DMS 273 (cell line): ENCODE measurements around the gene PLA2G4C.
A peak's percentile ranks its signal among the peaks of the same experiment; 100 is the strongest.

ENCODE experiments used
- DNase-seq: peaks from one replicate; lab custom pipeline; 2025; ENCODE audit not compliant: unreplicated experiment; lab: John Stamatoyannopoulos, UW

PLA2G4C gene

DNA sequence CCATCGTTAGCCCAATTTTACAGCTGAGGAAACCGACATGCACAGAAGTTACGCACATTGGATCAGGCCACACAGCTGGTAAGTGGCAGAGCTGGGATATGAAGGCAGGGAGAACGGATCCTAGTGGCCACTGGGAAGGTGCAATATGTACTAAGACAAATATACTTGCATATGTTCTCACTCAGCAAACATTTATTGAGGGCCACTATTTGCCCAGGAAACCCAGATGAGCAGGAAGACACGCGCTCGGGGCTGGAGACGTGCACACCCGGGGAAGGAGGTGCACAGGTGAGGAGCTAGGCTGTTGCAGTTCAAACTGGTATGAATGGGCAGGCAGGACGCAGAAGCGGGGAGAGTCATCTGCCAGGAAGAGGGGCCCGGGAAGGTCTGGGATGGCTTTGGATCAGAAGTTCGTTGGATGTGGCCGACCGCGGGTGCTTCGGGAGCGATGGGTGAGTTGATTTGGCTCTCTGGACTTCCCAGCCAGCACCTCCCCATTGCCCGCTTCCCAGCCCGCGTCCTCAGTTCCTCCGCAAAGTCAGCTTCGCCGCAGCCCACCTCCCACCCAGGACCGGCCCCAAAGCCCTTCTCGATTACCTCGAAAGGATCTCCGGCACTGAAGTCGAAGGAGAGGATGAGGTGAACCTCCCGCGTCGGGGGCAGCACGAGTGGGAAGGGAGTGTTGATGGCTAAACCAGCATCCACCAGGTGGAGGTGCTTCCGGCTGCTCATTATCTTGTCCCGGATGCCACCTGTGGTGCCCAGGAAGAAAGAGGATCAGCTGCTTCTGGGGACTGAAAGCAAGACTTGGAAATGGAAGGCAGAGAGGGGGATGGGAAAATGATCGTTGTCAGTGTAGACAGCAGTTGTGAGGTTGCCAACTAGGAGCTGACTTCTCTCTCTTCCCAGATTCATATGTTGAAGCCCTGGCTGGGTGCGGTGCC is 48.9 kb downstream of the PLA2G4C start:
- no peak for DNase-seq

DNA sequence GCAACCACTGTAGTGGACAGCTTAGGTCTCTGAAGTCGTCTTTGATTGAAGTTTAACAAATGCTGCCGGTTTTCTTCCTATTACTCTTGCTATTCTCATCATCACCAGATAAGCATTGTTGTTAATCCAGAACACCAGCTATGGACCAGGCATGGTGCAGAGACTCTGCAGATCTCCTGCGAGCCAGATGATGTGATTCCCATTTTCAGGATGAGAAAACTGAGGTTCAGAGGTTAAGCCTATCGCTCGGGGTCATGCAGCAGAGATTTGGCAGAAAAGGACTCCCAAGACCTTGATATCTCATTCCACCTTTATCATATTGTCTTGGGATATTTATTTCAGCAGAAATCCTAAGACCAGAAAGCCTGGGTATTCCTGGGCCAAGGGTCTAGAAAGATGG is 50.2 kb downstream of the PLA2G4C start:
- no peak for DNase-seq

DNA sequence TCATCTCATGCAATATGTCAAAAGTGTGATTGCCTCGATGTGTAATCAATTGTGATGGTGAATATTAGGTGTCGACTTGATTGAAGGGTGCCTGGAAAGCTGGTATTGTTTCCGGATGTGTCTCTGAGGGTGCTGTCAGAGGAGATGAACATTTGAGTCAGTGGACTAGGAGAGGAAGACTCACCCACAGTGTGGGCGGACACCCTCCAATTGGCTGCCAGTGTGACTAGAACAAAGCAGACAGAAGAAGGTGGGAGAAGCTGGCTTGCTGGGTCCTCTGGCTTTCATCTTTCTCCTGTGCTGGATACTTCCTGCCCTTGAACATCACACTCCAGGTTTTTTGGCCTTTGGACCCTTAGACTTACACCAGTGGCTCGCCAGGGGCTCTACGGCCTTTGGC is 51.3 kb downstream of the PLA2G4C start:
- no peak for DNase-seq

- DNase-seq = no peak
These were observed 56.8 kb downstream of the PLA2G4C start for GRCh38 chr19:48053856-48054255.

DNA sequence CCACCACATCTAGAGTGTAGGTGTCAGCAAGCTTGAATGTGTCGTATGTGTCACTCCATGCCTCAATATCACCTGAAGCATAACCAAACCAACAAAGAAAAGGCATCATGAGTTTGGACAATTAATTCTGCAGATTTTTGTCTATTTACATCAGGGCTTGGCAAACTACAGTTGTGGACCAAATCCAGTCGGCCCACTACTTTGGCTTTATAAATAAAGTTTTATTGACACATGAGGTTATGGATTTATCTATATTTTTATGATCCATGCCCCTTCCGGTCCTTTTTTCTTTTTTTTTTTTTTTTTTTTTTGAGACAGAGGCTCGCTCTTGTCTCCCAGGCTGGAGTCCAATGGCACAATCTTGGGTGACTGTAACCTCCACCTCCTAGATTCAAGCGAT is 57.5 kb downstream of the PLA2G4C start:
- DNase-seq = no peak

DNA sequence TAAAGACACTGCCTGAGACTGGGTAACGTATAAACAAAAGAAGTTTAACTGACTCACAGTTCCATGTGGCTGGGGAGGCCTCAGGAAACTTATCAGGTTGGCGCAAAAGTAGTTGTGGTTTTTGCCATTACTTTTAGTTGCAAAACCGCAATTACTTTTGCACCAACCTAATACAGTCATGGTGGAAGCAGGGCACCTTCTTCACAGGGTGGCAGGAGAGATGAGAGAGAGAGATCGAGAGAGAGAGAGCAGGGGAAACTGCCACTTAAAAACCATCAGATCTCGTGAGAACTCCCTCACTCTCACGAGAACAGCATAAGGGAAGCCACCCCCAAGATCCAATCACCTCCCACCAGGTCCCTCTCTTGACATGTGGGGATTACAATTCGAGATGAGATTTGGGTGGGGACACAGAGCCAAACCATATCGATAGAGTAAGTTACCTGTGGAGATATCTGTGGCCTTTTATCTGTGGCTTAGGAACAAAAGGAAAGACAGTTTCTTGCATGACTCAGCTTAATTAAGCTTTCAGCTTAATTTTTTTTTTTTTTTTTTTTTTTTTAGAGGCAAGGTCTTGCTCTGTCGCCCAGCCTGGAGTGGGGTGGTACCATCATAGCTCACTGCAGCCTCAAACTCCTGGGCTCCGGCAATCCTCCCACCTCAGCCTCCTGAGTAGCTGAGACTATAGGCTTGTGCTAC is 59.1 kb downstream of the PLA2G4C start:
- DNase-seq = no peak

DNA sequence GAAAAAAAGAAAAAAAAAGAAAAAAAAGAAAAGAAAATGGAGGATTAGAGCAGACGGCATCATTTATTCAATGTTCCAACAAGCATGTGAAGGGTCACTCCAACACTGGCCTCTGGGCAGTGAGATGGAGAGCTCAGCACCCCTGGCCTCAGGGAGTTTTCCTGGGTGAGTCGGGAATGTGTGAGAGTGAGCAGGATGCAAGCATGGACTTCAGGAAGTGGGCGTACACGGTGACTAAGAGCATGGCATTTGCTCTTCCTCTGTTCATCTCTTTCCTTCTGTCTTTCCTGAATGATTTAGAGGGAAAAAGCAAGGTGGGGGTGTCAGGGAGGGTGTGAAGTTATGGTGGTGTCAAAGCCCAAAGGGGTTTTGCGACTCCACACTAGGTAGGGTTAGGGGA is 66.1 kb downstream of the PLA2G4C start:
- DNase-seq = no peak

DNA sequence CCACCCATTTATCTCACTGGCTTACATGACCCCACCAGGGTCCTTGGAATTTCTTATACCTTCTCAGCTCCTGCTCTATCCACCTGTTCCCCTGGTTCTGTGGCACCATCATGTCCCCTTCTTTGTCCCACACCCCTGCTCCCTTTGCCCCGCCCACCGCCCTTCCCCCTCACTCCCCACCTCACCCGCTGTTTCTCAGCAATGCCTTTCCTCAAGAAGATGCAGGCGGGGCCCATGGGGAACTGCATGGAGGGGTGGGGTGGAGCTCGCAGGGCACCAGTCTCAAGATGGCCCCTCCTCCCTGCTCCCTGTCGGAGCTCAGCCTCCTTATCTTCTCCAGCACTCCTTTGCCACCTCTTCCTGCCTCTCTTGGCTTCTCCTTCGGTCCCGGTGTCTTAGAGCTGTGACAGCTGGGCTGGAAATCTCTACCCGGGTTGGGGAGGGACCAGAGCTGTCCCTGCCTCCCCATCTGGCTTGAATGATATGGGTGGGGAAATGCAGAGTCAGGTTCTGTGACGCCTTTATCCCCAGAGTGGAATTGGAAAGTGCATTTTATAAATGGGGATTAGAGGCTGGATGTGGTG is 66.8 kb downstream of the PLA2G4C start, which contains the start of gene CABP5:
TSS of gene CABP5 (minus strand) at position 405 of the 584 bp plus-strand sequence. CDS start at position 248, 157 bp downstream.
- DNase-seq = peak; percentile 26

GRCh38 chr19:48041877-48042580 is 68.6 kb downstream of the PLA2G4C start:
- no peak for DNase-seq

DNA sequence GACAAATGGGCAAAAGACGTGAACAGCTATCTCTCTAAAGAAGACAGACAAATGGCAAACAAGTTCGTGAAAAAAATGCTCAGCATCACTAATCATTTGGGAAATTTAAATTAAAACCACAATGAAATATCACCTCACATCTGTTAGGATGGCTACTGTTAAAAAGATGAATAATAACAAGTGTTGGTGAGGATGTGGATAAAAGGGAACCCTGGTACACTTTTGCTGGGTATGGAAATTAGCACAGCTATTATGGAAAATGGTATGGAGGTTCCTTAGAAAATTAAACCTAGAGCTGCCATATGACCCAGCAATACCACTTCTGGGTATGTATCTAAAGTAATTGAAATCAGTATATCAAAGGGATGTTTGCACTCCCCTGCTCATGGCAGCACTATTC is 73.9 kb downstream of the PLA2G4C start:
- DNase-seq = no peak

DNA sequence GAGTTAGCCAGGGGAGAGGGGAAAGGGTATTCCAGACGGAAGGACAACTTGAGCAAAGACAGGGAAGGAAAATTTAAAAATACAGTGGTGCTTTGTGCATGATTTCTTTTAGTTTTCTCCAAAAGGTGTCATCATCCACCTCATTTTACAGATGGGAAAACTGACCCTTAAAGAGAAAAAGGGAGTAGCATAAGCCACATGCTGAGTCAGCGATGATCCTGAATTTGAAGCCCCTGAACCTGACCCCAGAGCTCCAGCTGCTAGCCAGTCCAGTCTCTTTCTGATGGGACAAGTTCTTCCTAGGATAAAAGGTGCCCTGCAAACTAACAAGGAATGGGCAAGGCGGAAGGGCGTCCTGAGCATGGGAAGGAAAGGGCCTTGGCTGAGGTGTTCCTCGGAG is 77.0 kb downstream of the PLA2G4C start:
- DNase-seq = no peak

DNA sequence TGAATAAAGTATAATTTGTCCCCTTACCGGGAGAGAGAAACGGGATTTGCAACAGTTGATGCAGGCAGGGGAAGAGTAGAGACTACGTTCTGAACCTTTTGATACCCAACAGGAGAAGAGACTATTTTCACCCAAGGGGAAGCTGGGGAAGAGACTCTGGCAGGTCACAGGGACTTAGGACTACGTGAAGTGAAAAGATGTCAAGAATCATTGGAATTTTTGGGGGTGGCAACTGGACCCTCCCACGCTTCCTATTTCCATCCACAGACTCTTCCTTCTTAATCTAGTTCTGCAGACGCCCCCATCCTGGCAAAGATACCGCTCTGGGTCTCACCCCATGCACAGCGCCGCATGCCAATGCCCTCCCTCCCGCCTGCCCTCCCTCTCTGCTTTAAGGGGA is 80.5 kb downstream of the PLA2G4C start:
- no peak for DNase-seq

DNA sequence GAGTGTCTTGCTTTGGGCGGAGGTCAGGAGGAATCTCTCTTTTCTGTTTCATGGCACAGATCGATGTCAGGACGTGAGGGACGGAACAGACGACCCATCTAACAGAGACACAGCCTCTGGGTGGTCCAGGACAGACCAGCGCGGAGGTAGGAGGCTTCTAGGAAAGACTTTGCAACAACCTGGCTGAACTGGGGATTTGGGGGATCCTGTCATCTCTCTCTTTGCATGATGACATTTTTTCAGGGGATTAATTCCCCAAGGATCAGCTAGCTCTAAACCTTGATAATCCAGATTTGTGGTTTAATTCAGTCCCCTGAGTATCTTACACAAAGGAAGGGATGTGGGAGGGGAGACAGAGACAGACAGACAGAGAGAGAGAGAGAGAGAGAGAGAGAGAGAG is 81.2 kb downstream of the PLA2G4C start:
- no peak for DNase-seq

- DNase-seq = no peak
These were observed 85.1 kb downstream of the PLA2G4C start for GRCh38 chr19:48025480-48025879.

- DNase-seq = no peak
These were observed 87.1 kb downstream of the PLA2G4C start for GRCh38 chr19:48023518-48023917.

DNA sequence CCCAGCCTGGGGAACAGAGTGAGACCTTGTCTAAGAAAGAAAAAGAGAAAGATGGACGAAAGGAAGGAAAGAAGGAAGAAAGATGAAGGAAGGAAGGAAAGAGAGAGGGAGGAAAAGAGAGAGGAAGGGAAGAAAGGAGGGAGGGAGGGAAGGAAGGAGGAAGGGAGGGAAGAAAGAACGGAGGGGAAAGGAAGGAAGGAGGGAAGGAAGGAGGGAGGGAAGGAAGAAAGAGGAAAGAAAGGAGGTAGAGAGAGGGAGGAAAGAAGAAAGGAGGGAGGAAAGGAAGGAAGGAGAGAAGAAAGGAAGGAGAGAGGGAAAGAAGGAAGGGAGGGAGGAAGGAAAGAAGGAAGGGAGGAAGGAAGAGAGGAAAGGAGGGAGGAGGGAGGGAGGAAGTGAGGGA is 87.6 kb downstream of the PLA2G4C start:
- DNase-seq = no peak

DNA sequence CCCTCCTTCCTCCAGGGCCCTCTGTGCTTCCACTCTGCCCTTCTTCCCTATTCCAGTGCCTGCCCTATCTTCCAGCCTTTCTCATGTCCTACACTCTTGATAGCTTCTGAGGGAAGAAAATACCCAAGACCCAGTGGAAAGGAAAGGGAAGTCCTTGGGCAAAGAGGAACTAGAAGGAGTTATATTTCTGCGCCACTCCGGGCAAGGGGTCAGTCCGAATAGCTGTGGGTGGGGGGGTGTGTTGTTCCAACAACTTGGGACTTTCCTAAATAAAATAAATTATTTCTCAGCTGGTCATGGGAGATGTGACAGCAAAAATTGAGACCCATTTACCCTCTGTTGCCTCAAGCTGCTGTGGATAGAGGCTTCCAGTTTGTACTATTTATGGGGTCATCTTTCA is 89.9 kb downstream of the PLA2G4C start:
- no peak for DNase-seq

GRCh38 chr19:48010932-48011758 is 99.5 kb downstream of the PLA2G4C start:
- no peak for DNase-seq

- peak; percentile 33 for DNase-seq
These were observed 103.9 kb downstream of the PLA2G4C start for GRCh38 chr19:48006762-48007161.

DNA sequence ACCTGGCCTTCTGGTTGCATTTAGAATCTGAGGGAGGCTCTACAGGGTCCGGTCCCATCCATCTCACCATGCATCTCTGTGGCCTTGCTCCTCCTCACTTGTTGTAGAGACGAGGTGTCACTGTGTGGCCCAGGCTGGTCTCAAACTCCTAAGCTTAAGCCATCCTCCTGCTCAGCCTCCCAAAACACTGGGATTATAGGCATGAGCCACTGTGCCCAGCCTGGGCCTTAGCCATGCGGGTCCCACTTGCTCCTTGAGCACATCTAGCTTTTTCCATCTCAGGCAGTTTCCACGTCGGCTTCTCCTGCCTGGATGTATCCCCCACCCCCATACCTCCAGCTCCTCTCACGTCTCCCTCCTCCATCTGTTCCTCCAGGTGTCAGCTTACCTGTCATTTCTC is 106.4 kb downstream of the PLA2G4C start:
- DNase-seq = no peak
